Activated naive CD8-positive, alpha-beta T cell (primary cell): ENCODE data around the gene SUSD3.

ENCODE experiments used
- H3K27ac Mint-ChIP-seq: one replicate; pipeline ENCODE4 v1.8.0; 2021; ENCODE audit warnings: mixed read lengths
- H3K27me3 Mint-ChIP-seq: one replicate; pipeline ENCODE4 v1.8.0; 2021; ENCODE audit warnings: mixed read lengths
- H3K36me3 Mint-ChIP-seq: one replicate; pipeline ENCODE4 v1.8.0; 2021; ENCODE audit warnings: mixed read lengths
- H3K4me1 Mint-ChIP-seq: one replicate; pipeline ENCODE4 v1.8.0; 2021; ENCODE audit warnings: low read depth, mixed read lengths
- H3K4me3 Mint-ChIP-seq: one replicate; pipeline ENCODE4 v1.8.0; 2021; ENCODE audit warnings: mild to moderate bottlenecking, mixed read lengths
- H3K9me3 Mint-ChIP-seq: one replicate; pipeline ENCODE4 v1.8.0; 2021; ENCODE audit warnings: low read depth, mixed read lengths

Gene SUSD3

GRCh38 chr9:93037476-93037971 lies 21.0 kb upstream of the SUSD3 start:
- no peaks in the 10 kb centered on the region for H3K27me3 Mint-ChIP-seq
- no peaks in the 10 kb centered on the region for H3K36me3 Mint-ChIP-seq
- H3K9me3 Mint-ChIP-seq, result no peaks in the 10 kb centered on the region
- no peak overlapping the region for H3K4me3 Mint-ChIP-seq
- peaks cover 53% of the 10 kb centered on the region for H3K4me1 Mint-ChIP-seq
- H3K27ac Mint-ChIP-seq, result peak overlapping the region; percentile 79

- H3K27me3 Mint-ChIP-seq, result no peaks in the 10 kb centered on the region
- peak overlapping the region; percentile 81 for H3K27ac Mint-ChIP-seq
- peaks cover 63% of the 10 kb centered on the region for H3K4me1 Mint-ChIP-seq
- no peaks in the 10 kb centered on the region for H3K9me3 Mint-ChIP-seq
- H3K4me3 Mint-ChIP-seq, result no peak overlapping the region
- no peaks in the 10 kb centered on the region for H3K36me3 Mint-ChIP-seq
Observed at GRCh38 chr9:93038918-93039317, 19.6 kb upstream of the SUSD3 start.

DNA sequence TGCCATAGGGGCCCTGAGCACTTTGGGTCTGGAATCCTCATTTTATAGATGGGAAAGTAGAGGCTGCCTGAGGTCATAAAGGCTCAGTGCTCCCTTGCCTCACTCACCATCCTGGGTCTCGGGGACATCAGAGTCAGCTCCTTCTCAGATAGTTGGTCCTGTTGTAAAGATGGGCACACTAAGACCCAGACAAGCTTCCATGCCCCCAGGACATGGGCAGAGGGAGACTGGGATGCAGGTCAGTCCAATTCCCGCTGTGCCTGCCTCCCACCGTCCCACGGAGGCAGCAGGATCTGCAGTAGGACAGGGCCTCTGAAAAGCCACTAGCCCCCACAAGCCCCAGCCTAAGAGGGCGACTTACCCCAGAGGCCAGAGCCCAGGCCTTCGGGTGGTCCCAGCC lies 19.0 kb upstream of the SUSD3 start:
- H3K27ac Mint-ChIP-seq, result peak overlapping the region; percentile 81
- peaks cover 64% of the 10 kb centered on the region for H3K4me1 Mint-ChIP-seq
- no peaks in the 10 kb centered on the region for H3K9me3 Mint-ChIP-seq
- H3K36me3 Mint-ChIP-seq, result no peaks in the 10 kb centered on the region
- H3K4me3 Mint-ChIP-seq, result no peak overlapping the region
- no peaks in the 10 kb centered on the region for H3K27me3 Mint-ChIP-seq

DNA sequence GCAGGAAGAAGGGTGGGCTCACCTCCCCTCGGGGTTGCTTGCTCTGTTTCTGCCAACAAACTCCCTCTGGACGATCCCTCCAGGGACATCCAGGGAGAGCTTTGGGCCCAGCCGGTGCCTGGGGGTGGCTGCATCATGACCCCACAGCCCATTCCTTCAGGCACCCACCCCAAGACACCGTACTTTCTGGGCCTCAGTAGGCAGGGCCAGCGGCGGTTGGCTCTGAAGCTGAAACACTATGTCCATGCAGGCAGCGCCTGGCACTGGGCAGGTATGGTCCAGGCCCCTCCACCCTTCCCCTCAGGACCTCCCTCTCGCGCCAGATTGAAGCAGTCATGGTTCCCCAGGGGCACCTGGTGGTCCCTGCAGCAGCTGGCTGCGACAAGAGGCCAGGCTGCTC lies 18.5 kb upstream of the SUSD3 start:
- Mint-ChIP-seq H3K27me3 (no peaks in the 10 kb centered on the region), H3K9me3 (no peaks in the 10 kb centered on the region), H3K4me3 (no peak overlapping the region), H3K27ac (peak overlapping the region; percentile 64), H3K4me1 (peaks cover 65% of the 10 kb centered on the region), H3K36me3 (no peaks in the 10 kb centered on the region)

DNA sequence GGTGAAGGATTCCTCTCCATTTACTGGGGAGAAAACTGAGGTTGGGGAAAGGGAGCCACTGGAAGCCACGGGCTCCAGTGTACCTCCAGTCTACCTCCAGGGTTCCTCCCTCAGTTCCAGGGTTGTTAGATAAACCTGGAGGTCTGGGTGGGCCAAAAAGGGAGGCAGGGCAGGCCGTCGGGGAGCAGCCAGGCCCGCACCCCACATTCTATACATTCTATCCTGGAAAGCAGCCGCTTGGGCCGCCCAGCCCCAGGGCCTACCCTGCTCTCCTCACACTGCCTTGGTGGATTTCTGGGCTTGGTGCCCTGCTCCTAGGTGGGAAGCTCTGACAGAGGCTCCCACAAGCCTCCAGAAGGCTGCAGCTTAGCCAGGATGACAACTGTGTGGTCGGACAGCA lies 18.1 kb upstream of the SUSD3 start:
- Mint-ChIP-seq H3K27me3 (no peaks in the 10 kb centered on the region), H3K9me3 (no peaks in the 10 kb centered on the region), H3K36me3 (no peaks in the 10 kb centered on the region), H3K4me1 (peaks cover 66% of the 10 kb centered on the region), H3K4me3 (no peak overlapping the region), H3K27ac (peak overlapping the region; percentile 64)

- H3K27me3 Mint-ChIP-seq, result no peaks in the 10 kb centered on the region
- H3K27ac Mint-ChIP-seq, result peak overlapping the region; percentile 81
- no peak overlapping the region for H3K4me3 Mint-ChIP-seq
- H3K9me3 Mint-ChIP-seq, result no peaks in the 10 kb centered on the region
- H3K36me3 Mint-ChIP-seq, result no peaks in the 10 kb centered on the region
- H3K4me1 Mint-ChIP-seq, result peaks cover 65% of the 10 kb centered on the region
Observed at GRCh38 chr9:93041108-93041802, 17.2 kb upstream of the SUSD3 start.

DNA sequence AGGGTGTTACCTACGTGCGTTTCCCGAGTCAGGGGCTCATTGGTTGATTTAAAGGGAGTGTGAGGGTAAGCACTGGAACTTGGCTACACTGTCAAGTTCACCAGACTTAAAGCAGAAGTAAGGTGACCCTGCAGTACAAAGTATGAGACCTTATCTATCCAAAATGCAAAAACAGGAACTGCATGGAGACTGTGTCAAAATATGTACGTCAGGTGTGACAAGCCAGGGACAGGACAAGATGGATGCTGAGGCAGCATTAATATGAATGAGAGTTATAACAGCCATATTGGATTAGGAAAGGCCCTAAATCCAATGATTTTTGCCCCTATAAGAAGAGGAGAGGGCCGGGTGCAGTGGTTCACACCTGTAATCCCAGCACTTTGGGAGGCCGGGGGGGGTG lies 15.4 kb upstream of the SUSD3 start:
- Mint-ChIP-seq H3K4me1 (peaks cover 53% of the 10 kb centered on the region), H3K27ac (peak overlapping the region; percentile 81), H3K36me3 (no peaks in the 10 kb centered on the region), H3K27me3 (no peaks in the 10 kb centered on the region), H3K9me3 (no peaks in the 10 kb centered on the region), H3K4me3 (no peak overlapping the region)

GRCh38 chr9:93045521-93045920 lies 13.0 kb upstream of the SUSD3 start:
- no peak overlapping the region for H3K27ac Mint-ChIP-seq
- no peaks in the 10 kb centered on the region for H3K36me3 Mint-ChIP-seq
- no peaks in the 10 kb centered on the region for H3K9me3 Mint-ChIP-seq
- peaks cover 54% of the 10 kb centered on the region for H3K4me1 Mint-ChIP-seq
- H3K27me3 Mint-ChIP-seq, result no peaks in the 10 kb centered on the region
- H3K4me3 Mint-ChIP-seq, result no peak overlapping the region

- peaks cover 33% of the 10 kb centered on the region for H3K4me1 Mint-ChIP-seq
- H3K27ac Mint-ChIP-seq, result no peak overlapping the region
- no peaks in the 10 kb centered on the region for H3K9me3 Mint-ChIP-seq
- H3K4me3 Mint-ChIP-seq, result no peak overlapping the region
- H3K27me3 Mint-ChIP-seq, result no peaks in the 10 kb centered on the region
- no peaks in the 10 kb centered on the region for H3K36me3 Mint-ChIP-seq
Observed at GRCh38 chr9:93048566-93049448, 9.7 kb upstream of the SUSD3 start.

DNA sequence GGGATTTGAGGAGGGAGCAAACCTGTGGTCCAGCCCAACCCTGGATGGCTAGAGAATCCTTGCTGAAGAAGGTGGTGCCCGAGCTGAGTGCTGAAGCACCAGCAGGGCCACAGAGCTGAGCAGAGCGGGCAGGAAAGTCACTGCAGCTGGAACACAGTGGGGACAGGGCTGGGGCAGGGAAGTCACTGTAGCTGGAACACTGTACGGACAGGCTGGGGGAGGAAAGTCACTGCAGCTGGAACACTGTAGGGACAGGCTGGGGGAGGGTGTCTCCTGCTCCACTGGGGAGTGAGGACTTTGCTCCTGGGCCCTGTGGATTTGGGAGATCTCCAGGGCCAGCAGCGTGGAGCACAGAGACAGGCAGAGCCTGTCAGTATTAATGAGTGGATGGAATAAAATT lies 9.0 kb upstream of the SUSD3 start:
- Mint-ChIP-seq H3K27ac (no peak overlapping the region), H3K4me3 (no peak overlapping the region), H3K9me3 (no peaks in the 10 kb centered on the region), H3K27me3 (no peaks in the 10 kb centered on the region), H3K4me1 (peaks cover 37% of the 10 kb centered on the region), H3K36me3 (no peaks in the 10 kb centered on the region)

DNA sequence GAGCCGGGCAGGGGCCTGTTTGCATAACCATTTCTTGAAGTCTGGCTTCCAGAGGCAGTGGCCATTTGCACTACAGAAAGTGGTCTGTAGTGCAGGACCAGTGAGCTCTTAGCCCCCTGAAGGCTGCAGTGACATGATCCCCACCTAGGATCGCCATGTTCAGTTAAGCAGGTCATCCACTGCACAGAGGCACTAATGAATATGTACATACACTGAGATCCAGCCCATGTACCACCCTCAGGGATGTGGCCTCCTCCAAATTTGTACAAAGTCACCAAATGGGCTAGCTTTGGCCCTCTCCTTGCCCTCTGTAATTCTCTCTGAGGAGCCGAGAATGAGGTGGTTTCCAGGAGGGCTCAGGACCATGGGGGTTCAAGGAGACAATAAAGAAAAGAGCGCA lies 8.3 kb upstream of the SUSD3 start:
- H3K4me1 Mint-ChIP-seq, result peaks cover 40% of the 10 kb centered on the region
- H3K4me3 Mint-ChIP-seq, result no peak overlapping the region
- no peak overlapping the region for H3K27ac Mint-ChIP-seq
- no peaks in the 10 kb centered on the region for H3K9me3 Mint-ChIP-seq
- H3K27me3 Mint-ChIP-seq, result no peaks in the 10 kb centered on the region
- no peaks in the 10 kb centered on the region for H3K36me3 Mint-ChIP-seq

DNA sequence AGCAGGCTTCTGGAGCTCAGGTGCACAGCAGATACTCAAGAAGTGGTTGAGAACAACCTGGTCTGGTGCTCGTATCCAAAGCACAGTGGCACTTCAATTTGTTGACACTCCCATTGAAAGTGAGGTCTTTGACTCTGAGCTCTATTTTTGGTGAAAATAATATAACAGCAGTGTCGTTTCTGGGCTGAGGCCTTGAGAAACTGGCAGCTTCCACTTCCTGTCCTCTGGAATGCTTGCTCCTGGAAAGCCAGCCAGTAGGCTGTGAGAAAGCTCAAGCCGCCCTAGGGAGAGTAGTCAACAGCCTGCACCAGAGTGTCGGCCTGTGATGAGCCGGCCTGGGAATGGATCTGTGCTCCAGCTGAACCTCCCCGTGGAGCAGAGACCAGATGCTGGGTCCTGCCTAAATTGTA lies 6.8 kb upstream of the SUSD3 start:
- Mint-ChIP-seq H3K4me1 (peaks cover 43% of the 10 kb centered on the region), H3K4me3 (no peak overlapping the region), H3K27ac (no peak overlapping the region), H3K27me3 (no peaks in the 10 kb centered on the region), H3K9me3 (no peaks in the 10 kb centered on the region), H3K36me3 (no peaks in the 10 kb centered on the region)

GRCh38 chr9:93052791-93053540 lies 5.5 kb upstream of the SUSD3 start:
- H3K9me3 Mint-ChIP-seq, result no peaks in the 10 kb centered on the region
- H3K27ac Mint-ChIP-seq, result peak overlapping the region; percentile 28
- peaks cover 47% of the 10 kb centered on the region for H3K4me1 Mint-ChIP-seq
- H3K27me3 Mint-ChIP-seq, result no peaks in the 10 kb centered on the region
- no peak overlapping the region for H3K4me3 Mint-ChIP-seq
- no peaks in the 10 kb centered on the region for H3K36me3 Mint-ChIP-seq

DNA sequence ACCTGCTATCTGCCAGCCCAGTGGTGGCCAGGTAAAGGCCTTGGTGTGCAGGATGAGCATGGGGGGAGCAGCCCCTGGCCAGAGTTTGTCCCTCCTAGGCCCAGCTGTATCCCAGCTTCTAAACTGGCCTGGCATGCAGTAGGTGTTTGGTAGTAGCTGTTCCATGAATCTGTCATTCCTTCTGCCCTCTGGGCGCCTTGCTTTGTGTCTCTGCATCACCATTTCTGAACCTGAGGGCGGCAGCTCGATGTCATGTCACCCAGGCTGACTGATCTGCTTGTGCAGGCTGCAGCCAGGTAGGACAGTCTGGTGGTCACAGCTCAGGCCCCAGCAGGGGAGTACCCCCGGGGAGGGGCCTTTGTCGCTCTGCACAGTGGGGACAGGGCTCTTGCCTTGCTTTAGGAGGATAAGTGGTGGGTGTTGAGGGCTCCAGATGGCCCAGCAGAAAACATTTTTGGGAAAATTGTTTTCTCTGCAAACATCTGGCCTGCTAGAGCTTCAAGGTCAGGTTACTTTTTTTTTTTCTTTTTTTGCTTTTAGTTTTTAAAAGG lies 4.6 kb upstream of the SUSD3 start:
- H3K36me3 Mint-ChIP-seq, result no peaks in the 10 kb centered on the region
- H3K4me1 Mint-ChIP-seq, result peaks cover 45% of the 10 kb centered on the region
- H3K4me3 Mint-ChIP-seq, result no peak overlapping the region
- no peaks in the 10 kb centered on the region for H3K27me3 Mint-ChIP-seq
- no peak overlapping the region for H3K27ac Mint-ChIP-seq
- no peaks in the 10 kb centered on the region for H3K9me3 Mint-ChIP-seq
